AG10803 (cell line): ENCODE measurements around the gene KDM4B.

Source experiments
- DNase-seq: peaks from one replicate; pipeline ENCODE4 v3.0.0; 2010; ENCODE audit warnings: low read depth
- H3K4me3 ChIP-seq: 2 replicates; pipeline ENCODE4 v1.5.1; 2011; ENCODE audit warnings: mild to moderate bottlenecking, low read length, control low read depth
- TF ChIP-seq, protein P1 (sequence below): conservative IDR thresholded peaks from 2 replicates; pipeline ENCODE4 v1.5.1; 2011; ENCODE audit warnings: mild to moderate bottlenecking, low read length, control low read depth, inconsistent platforms

Gene KDM4B

DNA sequence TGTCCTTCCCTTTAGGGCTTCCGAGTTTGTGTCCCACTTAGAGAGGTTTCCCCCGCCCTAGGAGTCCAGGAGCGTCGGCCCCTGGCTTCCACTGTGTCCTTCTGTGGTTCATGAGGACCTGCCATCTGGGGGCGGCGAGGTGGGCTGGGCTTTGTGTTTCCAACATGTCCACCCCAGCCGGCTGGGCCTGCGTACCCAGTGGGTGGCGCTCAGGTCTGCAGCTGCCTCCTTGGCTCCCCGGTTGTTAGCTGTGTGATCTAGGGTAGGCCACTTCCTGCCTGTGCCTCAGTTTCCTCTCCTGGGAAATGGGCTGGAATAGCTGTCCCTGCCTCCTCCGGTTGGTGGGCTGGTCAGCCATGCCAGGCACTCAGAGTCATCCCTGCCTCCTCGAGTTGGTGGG, 28.4 kb downstream of the KDM4B start:
- no peak for DNase-seq
- TF ChIP-seq, protein P1, sequence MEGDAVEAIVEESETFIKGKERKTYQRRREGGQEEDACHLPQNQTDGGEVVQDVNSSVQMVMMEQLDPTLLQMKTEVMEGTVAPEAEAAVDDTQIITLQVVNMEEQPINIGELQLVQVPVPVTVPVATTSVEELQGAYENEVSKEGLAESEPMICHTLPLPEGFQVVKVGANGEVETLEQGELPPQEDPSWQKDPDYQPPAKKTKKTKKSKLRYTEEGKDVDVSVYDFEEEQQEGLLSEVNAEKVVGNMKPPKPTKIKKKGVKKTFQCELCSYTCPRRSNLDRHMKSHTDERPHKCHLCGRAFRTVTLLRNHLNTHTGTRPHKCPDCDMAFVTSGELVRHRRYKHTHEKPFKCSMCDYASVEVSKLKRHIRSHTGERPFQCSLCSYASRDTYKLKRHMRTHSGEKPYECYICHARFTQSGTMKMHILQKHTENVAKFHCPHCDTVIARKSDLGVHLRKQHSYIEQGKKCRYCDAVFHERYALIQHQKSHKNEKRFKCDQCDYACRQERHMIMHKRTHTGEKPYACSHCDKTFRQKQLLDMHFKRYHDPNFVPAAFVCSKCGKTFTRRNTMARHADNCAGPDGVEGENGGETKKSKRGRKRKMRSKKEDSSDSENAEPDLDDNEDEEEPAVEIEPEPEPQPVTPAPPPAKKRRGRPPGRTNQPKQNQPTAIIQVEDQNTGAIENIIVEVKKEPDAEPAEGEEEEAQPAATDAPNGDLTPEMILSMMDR, result no peak
- H3K4me3 ChIP-seq, result no peak overlapping the region

DNA sequence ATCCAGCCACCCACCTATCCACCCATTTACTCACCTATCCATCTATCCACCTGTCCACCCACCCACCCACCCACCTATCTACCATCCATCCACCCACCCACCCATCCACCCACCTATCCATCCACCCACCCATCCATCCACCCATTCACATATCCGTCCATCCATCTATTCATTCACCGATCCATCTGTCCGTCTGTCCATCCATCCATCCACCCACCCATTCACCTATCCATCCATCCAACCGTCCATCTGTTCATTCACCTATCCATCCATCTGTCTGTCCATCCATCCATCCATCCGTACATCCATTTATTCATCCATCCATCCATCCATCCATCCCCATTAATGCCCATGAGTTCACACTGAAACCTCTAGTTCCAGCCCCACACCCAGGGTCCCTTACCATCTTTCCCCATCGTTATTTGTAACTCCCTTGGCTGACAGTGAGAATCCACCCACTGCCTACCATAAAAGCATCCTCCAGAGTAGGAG, 31.3 kb downstream of the KDM4B start:
- H3K4me3 ChIP-seq, result no peak overlapping the region
- TF ChIP-seq, protein P1, result no peak
- no peak for DNase-seq

DNA sequence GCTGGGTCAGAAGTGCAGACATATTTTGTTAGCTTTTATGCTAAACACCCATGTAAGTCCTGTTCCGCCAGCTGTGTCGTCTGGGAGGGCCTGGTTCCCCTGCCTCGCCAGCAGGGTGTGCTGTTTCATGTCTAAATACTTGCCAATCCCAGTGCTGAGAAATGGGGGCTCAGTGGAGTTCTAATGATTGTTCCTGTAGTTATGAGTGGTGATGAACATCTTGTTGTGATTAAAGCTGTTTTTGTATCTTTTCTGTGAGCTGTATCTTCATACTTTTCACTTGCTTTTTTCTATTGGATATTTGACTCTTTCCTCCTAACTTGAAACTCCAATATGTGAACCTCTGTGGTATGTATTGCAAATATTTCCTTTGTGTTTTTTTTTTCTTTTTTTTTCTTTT, 32.7 kb downstream of the KDM4B start:
- H3K4me3 ChIP-seq, result no peak overlapping the region
- TF ChIP-seq, protein P1, result peak; percentile 89
- DNase-seq, result peak; percentile 88

GRCh38 chr19:5002143-5002542, 33.2 kb downstream of the KDM4B start:
- no peak overlapping the region for H3K4me3 ChIP-seq
- peak; percentile 67 for DNase-seq

DNA sequence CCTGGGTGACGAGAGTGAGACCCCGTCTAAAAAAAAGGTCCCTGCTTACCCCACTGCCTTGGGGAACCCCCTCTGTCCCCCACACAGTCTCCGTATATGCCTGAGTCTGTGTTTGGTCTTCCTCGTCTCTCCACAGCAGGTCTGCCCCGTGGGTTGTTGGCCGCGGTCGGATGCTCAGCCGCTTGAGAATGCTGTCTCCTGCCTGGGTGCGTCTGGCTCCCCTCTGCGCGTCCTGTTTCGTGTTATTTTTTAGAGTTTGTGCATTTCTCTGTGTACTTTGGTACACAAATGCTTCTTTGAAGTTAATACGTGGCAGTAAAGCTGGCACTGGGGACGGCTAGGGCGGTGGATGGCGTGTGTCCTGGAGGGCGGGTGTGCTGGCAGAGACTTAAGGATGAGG, 34.9 kb downstream of the KDM4B start:
- peak; percentile 29 for DNase-seq
- TF ChIP-seq, protein P1, result no peak
- H3K4me3 ChIP-seq, result no peak overlapping the region

More at GRCh38 chr19:5002143-5002542, 33.2 kb downstream of the KDM4B start:
- TF ChIP-seq, protein P1, result 0 out of 2 replicates have a peak, but pooled peaks have one; percentile 1

DNA sequence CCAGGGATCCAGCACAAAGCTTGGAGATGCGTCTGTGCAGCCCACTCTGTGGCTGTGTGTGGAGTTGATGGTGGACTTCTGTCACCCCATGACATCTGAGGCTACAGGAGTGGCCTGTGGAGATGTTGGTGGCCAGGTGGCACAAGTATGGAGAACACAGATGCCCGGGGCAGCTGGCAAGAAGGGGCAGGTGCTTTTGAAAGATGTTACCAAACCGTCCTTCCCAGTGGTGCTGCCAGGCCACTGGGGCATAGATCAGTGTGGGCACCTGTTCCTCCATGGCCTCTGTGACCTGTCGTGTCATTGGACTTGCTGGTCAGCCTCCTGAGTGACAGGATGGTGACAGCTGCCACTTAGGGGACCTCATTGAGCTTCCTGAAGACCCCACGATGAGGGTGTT, 36.2 kb downstream of the KDM4B start:
- DNase-seq, result no peak
- TF ChIP-seq, protein P1, result no peak
- no peak overlapping the region for H3K4me3 ChIP-seq

GRCh38 chr19:5006201-5006600, 37.3 kb downstream of the KDM4B start:
- TF ChIP-seq, protein P1, result no peak
- H3K4me3 ChIP-seq, result no peak overlapping the region
- peak; percentile 40 for DNase-seq
